HG03280 (cell line): ENCODE results near the gene XIRP2.

ENCODE experiments used
- ATAC-seq: cut with Tn5 transposase; IDR thresholded peaks from one replicate; pipeline ENCODE4 v1.9.1; 2021; ENCODE audit warnings: mild to moderate bottlenecking, moderate library complexity; ENCODE audit not compliant: unreplicated experiment

The XIRP2 gene

DNA sequence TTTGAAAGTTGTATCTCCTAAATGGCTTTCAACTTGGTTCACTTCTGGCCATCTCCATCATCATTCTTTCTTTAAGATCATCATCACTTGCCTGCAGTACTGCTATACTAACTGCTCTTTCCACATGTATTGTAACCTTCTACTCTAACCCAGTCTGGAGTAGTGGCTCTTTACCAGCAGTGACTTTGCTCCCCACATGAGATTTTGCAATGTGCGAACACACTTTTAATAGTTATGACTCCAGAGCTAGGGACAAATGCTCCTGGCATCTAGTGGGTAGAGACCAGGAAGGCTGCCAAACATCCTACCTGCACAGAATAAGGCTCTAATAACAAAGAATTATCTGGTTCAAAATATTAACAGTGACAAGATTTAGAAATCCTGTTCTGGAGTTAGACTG lies 243.8 kb downstream of the XIRP2 start:
- ATAC-seq = no peak

- ATAC-seq = no peak
Observed at GRCh38 chr2:167132906-167133555, 244.8 kb downstream of the XIRP2 start.

- no peak for ATAC-seq
Observed at GRCh38 chr2:167133614-167134013, 245.3 kb downstream of the XIRP2 start.

GRCh38 chr2:167134381-167135072 lies 246.2 kb downstream of the XIRP2 start:
- ATAC-seq = no peak

- no peak for ATAC-seq
Observed at GRCh38 chr2:167135706-167136105, 247.4 kb downstream of the XIRP2 start.

DNA sequence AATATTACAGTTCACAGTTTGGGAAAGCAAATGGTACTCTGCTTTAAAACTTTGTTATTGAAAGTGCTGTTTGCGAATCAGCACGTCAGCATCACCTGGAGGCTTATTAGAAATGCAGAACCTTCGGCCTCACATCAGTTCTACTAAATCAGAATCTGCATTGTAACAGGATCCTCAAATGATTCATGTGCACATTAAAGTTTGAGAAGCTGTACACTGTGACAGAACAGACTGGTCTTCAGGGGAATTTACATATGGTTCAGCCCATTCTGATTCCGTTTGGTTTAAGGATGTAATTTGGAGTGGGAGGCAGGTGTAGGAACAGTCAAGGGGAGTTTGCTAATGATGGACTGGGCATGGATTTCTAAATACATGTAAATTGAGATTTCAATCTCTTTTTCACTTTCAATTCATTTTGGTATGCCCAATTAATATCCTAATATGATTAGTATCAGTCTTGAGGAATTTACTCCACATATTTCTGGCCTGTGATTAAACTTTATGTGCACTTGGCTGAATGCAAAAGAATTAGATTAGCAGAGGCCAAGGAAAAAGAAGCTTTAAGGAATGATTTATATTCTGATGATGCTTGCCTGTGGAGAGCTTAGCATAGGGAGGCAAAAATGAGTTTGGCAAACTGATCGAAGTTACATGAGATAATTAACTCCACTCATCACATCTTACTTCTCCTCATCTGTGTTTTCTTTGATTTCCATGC lies 248.8 kb downstream of the XIRP2 start:
- no peak for ATAC-seq

GRCh38 chr2:167140330-167140729 lies 252.1 kb downstream of the XIRP2 start:
- ATAC-seq = no peak

DNA sequence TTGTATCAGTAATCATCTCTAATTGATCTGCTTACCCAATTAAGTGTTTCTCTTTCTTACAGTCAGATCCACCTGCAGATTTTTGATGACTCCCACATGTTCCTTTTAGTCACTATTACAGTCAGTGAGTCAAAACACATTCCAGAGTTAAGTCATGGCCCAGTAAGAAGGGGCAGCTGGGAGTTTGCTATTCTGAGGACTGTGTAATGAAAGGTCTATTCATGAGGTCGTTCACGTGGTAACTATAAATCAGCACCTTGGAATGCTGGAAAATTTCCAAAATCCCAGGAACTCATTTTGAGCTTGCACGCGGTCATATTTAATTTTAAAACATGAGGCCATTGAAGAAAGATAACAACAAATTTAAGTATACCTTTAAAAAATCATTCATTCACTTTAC lies 252.5 kb downstream of the XIRP2 start:
- no peak for ATAC-seq

GRCh38 chr2:167142554-167142953 lies 254.3 kb downstream of the XIRP2 start:
- no peak for ATAC-seq

DNA sequence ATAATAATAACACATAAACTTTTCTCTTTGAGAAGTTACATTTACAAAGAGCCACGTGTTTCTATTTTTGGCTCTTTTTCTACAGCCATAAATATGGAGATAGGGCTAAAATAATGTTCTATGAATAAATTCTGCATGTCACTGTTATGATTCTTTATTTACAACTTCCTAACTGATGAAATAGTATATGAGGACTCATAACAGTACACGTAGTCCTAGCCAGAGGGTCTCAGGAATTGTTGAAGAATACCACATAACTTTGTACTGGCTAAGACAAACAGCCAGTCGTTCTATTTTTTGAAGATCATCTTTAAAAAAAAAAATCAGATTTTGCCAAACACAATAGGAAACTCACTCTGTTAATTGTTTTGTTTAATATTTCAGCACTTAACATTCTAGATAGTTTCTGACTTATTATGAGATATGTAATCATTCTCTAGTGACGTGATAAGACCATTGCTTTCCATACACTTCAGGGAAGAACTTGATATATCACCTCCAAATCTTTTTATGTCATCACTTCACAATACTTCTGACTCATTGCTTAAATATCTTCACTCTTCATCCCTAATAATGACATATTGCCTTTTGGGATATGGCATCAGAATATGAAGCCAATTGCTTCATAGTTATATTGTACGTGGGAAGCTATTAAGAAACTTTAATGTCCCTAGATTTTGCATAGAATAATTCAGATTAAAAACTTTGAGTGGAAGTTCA lies 256.1 kb downstream of the XIRP2 start:
- no peak for ATAC-seq

- no peak for ATAC-seq
Observed at GRCh38 chr2:167147271-167147941, 259.1 kb downstream of the XIRP2 start.

DNA sequence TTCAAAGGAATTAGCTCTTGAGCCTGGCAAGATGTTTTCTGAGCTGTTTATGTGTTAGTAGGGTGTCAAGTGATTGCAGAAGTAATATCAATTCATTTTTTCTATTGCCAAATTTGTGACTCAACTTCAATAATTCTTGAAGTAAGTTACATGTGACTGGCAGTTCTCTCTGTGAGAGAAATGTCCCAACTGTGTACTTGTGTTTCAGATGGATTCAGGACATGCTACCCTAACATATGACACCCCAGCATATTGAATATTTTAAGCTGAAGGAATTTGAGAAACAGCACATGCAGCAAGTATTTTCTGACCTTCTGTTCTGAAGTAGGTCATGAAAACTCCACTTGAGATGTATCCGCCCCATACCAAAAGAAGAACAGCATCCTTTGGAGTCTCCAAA lies 263.6 kb downstream of the XIRP2 start:
- ATAC-seq = no peak

- ATAC-seq = no peak
Observed at GRCh38 chr2:167157523-167157922, 269.2 kb downstream of the XIRP2 start.

- no peak for ATAC-seq
Observed at GRCh38 chr2:167177196-167177595, 288.9 kb downstream of the XIRP2 start.

DNA sequence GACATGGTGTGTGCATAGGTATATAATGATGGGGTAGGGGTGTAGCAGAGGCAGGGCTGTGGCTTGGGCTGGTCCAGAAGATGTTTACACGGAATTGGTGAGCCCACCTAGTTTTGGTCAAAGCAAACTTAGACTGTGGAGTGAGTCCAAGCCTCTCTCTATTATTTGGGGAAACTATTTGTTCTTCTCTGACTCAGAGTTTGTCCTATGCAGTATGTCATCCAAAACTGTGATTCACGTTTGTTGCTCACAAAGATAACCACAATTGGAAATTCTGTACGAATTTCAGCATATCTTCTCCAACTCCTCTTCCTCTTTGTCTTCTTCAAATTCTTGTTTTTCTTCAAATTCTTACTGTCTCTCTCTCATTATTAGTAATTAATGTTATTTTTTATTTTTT lies 292.9 kb downstream of the XIRP2 start:
- ATAC-seq = no peak

DNA sequence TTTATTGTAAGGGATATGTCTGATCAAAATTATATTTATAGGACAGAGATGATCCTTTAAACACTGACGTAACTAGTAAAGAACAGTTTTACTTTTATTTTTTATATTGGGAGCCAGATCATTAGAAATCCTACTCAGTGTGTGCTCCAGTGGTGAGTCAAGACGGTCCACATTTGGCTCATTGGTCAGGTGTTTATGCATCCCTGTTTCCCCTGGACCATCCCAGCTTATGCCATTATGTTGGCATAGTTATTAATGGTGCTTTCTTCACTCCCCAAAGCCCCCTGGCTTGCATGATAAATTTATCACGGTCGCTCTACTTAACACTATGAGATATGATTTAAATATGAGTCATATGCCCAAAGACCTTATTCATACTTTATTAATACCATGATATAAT lies 293.4 kb downstream of the XIRP2 start:
- ATAC-seq = no peak

DNA sequence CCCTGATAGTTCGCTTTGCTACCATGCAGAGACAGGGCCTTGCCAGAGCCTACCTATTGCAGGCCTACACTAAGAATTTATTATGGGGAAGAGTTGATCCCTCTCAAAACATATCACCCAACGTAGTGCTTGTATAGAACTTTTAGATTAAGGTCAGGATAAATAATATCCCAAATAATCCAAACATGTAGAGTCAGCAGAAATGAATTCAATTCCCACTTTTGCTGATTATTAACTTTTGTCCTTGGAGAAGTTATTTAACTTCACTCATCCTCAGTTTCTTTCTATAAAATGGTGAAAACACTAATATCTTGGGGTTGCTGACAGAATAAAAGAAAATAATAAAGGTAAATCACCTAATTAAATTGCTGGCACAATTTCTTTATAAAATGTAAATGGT lies 294.1 kb downstream of the XIRP2 start:
- no peak for ATAC-seq

GRCh38 chr2:167183931-167184330 lies 295.7 kb downstream of the XIRP2 start:
- ATAC-seq = no peak

DNA sequence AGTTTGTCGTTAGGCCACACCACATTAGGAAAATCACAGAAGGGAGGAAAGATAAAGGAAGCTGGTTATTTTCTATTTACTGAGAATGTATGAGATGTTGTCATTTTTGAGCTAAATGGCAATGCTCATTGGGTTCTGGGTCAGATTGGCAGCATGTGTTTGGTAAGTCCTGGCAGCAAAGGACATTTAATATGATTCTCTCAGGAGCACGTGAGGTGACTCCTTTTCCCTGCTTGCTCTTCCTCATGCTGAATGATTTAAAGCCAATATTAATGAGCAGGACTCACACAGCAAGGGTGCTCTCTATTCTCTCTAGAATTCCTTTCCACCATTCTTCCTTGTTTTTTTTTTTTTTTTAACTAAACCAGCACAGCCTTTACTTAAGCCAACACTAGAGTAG lies 298.2 kb downstream of the XIRP2 start:
- ATAC-seq = no peak

DNA sequence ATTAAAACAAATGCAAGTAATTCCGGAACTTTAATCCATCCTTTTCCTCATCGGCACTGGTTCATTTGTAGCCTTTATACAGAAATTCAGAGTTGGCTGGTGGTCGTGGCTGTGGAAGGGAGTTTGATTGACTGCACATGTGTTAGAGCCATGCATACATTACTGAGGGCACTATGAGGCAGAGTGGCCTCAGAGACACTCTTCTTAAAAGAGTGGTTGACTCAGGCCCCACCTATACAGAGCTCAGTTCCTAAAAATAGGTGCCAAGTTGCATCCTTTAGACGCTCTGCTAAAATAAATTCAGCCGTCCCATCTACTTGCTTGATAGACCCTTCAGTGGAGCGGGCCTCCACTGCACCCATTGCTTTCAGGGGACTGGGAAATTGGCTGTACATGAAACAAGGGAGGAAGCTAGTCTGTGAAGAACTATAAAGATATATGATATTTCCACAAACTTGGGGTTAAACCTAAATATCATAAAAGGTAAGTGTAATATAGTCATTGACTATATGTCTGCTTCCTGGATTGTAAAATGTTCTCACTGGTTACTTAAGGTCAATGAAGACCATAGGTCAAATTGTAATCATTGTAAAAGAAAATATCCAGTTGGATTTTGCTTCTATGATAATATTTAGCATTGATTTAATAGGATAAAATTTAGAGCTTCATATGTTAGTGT lies 298.9 kb downstream of the XIRP2 start:
- no peak for ATAC-seq
